Caco-2 (cell line): ENCODE measurements around the gene DIO3. TPM values are rescaled to one million over a fixed set of nuclear protein-coding genes. Genes with fewer than 3 reads are reported as not detected.

ENCODE experiments used
- BruUV-seq: library from RNA; stranded (reverse); fragments of 400-500 nt; replicated peaks from 2 replicates; lab custom pipeline; 2021; lab: Mats Ljungman, UMichigan
- CTCF ChIA-PET: fragments of 300-600 bp; sonication (Branson Sonifier 250); formaldehyde crosslinking; loops from one replicate; lab custom pipeline; 2022; ENCODE audit warnings: antibody characterized with exemption; lab: Charles Lee
- POLR2A ChIA-PET: fragments of 300-600 bp; sonication (Branson Sonifier 250); formaldehyde crosslinking; loops from one replicate; lab custom pipeline; 2022; ENCODE audit warnings: antibody characterized with exemption; lab: Charles Lee
- DNase-seq, 2 experiments: peaks; one replicate each; pipeline versions ENCODE4 v3.0.0 to v3.0.0-alpha.2; 2020 to 2022
- H3K27me3 ChIP-seq: replicated peaks from 2 replicates; pipeline ENCODE4 v1.6.0; 2011; ENCODE audit warnings: low read length; ENCODE audit not compliant: control insufficient read depth, insufficient read depth
- H3K36me3 ChIP-seq: 2 replicates; pipeline ENCODE4 v1.5.1; 2011; ENCODE audit warnings: low read length; ENCODE audit not compliant: control insufficient read depth, insufficient read depth
- H3K4me1 ChIP-seq: fragments of 250-450 bp; sonication (Bioruptor Pico); 2 replicates; pipeline ENCODE4 v1.5.1; 2020; ENCODE audit warnings: mild to moderate bottlenecking
- H3K4me3 ChIP-seq: 2 replicates; pipeline ENCODE4 v1.5.1; 2011; ENCODE audit warnings: low read depth, mild to moderate bottlenecking, control low read depth, low read length
- H3K9me3 ChIP-seq: fragments of 250-450 bp; sonication (Bioruptor Pico); 2 replicates; pipeline ENCODE4 v1.5.1; 2020; ENCODE audit warnings: mild to moderate bottlenecking, moderate library complexity
- H3K27ac Mint-ChIP-seq: one replicate; pipeline ENCODE4 v1.8.0; 2022; ENCODE audit warnings: mixed read lengths; ENCODE audit not compliant: unreplicated experiment
- H3K27me3 Mint-ChIP-seq: one replicate; pipeline ENCODE4 v1.8.0; 2022; ENCODE audit warnings: mixed read lengths; ENCODE audit not compliant: insufficient read depth, unreplicated experiment
- H3K36me3 Mint-ChIP-seq: one replicate; pipeline ENCODE4 v1.8.0; 2022; ENCODE audit warnings: mild to moderate bottlenecking, mixed read lengths; ENCODE audit not compliant: insufficient read depth, unreplicated experiment
- H3K4me1 Mint-ChIP-seq: one replicate; pipeline ENCODE4 v1.8.0; 2022; ENCODE audit warnings: low read depth, mixed read lengths; ENCODE audit not compliant: unreplicated experiment
- H3K4me3 Mint-ChIP-seq: one replicate; pipeline ENCODE4 v1.8.0; 2022; ENCODE audit warnings: mild to moderate bottlenecking, moderate library complexity, mixed read lengths; ENCODE audit not compliant: unreplicated experiment
- H3K9me3 Mint-ChIP-seq: one replicate; pipeline ENCODE4 v1.8.0; 2022; ENCODE audit warnings: mixed read lengths; ENCODE audit not compliant: unreplicated experiment
- intact Hi-C: fragments of 100-400 bp; cut with micrococcal nuclease; formaldehyde crosslinking; loops from one replicate; pipeline ENCODE4 v1.10.0; 2022; ENCODE audit not compliant: unreplicated experiment
- total RNA-seq: library from RNA; stranded (reverse); gene quantifications from 2 replicates; pipeline ENCODE4 v1.2.3, GENCODE V29; 2022
- TF ChIP-seq, protein P1 (sequence below), 2 experiments: fragments of 200-600 bp in 1 of 2; IDR thresholded peaks; 1 replicate in 1 of 2; 2 replicates in 1 of 2; pipeline versions ENCODE4 v1.5.1 to v1.8.0; 2011 to 2022; ENCODE audit warnings: antibody characterized with exemption in 1 of 2, control low read depth in 1 of 2, inconsistent platforms in 1 of 2, low read depth in 1 of 2, low read length in 1 of 2, mild to moderate bottlenecking in 1 of 2, moderate library complexity in 1 of 2; ENCODE audit not compliant: insufficient read depth in 1 of 2, severe bottlenecking in 1 of 2, unreplicated experiment in 1 of 2

DIO3 gene
- total RNA-seq, 1 experiment from 2014 or later: 0.41 TPM

GRCh38 chr14:101557811-101558738 lies 3.2 kb upstream of the DIO3 start:
- Histone ChIP-seq H3K4me1 (peaks cover 14% of the 10 kb centered on the region; the same call in 1 of the 2 replicates), H3K36me3 (no peaks in the 10 kb centered on the region; the same call in 1 of the 2 replicates), H3K9me3 (peaks cover 5% of the 10 kb centered on the region; the same call in 1 of the 2 replicates), H3K4me3 (no peak overlapping the region), H3K27me3 (peaks cover 3% of the 10 kb centered on the region; the same call in 1 of the 2 replicates)
- DNase-seq: peak in 1 of 2 experiments; percentile 23
- ChIA-PET POLR2A (no interaction called here), CTCF (no interaction called here)
- BruUV-seq: no TSS peak
- TF ChIP-seq, protein P1, sequence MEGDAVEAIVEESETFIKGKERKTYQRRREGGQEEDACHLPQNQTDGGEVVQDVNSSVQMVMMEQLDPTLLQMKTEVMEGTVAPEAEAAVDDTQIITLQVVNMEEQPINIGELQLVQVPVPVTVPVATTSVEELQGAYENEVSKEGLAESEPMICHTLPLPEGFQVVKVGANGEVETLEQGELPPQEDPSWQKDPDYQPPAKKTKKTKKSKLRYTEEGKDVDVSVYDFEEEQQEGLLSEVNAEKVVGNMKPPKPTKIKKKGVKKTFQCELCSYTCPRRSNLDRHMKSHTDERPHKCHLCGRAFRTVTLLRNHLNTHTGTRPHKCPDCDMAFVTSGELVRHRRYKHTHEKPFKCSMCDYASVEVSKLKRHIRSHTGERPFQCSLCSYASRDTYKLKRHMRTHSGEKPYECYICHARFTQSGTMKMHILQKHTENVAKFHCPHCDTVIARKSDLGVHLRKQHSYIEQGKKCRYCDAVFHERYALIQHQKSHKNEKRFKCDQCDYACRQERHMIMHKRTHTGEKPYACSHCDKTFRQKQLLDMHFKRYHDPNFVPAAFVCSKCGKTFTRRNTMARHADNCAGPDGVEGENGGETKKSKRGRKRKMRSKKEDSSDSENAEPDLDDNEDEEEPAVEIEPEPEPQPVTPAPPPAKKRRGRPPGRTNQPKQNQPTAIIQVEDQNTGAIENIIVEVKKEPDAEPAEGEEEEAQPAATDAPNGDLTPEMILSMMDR (IDR thresholded peaks at IDR 0.05; ENCODE audit: insufficient read depth in 1 of 2, low read depth in 1 of 2, low read length in 1 of 2, severe bottlenecking in 1 of 2, unreplicated experiment in 1 of 2): no peak
- Mint-ChIP-seq H3K4me1 (peaks cover 10% of the 10 kb centered on the region), H3K27ac (no peak overlapping the region), H3K36me3 (no peaks in the 10 kb centered on the region), H3K27me3 (peaks cover 13% of the 10 kb centered on the region), H3K9me3 (no peaks in the 10 kb centered on the region), H3K4me3 (peak overlapping the region; percentile 37)
- intact Hi-C loops: no loop called here

DNA sequence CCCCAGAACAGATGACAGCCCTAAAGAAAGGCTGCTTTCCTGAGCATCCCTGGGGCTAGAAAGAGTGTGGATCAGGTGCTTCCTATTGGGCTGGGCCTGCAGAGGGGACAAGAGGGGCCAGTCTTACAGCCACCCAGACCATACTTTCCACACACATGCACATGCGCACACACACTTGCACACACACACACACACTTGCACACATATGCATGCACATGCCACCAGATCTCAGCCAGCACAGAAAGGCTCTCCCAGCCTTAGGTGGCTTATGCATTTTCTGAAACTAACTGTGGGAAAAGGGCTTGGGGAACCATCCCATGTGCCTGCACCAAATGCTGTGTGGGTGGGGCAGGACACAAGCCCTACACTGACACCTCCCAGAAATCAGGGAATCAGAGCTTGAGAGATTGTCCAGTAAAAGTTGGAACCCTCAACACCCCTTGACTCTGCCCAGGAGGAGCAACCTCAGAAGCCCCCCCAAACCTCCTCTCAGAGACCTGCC lies 2.5 kb upstream of the DIO3 start:
- Mint-ChIP-seq H3K9me3 (no peaks in the 10 kb centered on the region), H3K27me3 (peaks cover 17% of the 10 kb centered on the region), H3K27ac (no peak overlapping the region), H3K4me1 (peaks cover 10% of the 10 kb centered on the region), H3K36me3 (no peaks in the 10 kb centered on the region), H3K4me3 (peak overlapping the region; percentile 37)
- ChIA-PET POLR2A (no interaction called here), CTCF (no interaction called here)
- no TSS peak for BruUV-seq
- TF ChIP-seq, protein P1 (IDR thresholded peaks at IDR 0.05; ENCODE audit: insufficient read depth in 1 of 2, low read depth in 1 of 2, low read length in 1 of 2, severe bottlenecking in 1 of 2, unreplicated experiment in 1 of 2): no peak
- Histone ChIP-seq H3K9me3 (peaks cover 5% of the 10 kb centered on the region; the same call in 1 of the 2 replicates), H3K27me3 (peaks cover 3% of the 10 kb centered on the region; the same call in 1 of the 2 replicates), H3K4me3 (no peak overlapping the region), H3K36me3 (no peaks in the 10 kb centered on the region; the same call in 1 of the 2 replicates), H3K4me1 (peaks cover 14% of the 10 kb centered on the region; the same call in 1 of the 2 replicates)
- intact Hi-C loops: no loop called here
- DNase-seq: peak in 1 of 2 experiments; percentile 13

DNA sequence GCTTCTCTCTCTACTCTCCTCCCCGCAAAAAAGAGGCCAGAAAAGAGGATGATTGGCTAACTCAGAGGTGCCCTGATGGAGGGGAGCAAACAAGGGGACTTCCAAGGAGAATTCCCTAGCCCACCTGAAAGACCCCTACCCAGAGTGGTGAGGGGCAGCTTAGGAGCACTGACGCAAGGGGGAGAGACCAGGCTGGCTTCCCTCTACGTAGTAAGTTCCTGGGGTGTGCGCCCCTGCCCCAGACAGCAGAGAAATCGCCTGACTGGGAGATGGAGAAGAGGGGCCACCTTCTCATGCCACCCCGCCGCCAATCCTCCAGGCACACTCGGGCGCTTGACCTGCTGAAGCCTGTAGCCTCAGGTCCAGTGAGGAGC lies 2.1 kb upstream of the DIO3 start:
- H3K27ac Mint-ChIP-seq: no peak overlapping the region
- Histone ChIP-seq H3K36me3 (no peaks in the 10 kb centered on the region; the same call in 1 of the 2 replicates), H3K9me3 (peaks cover 5% of the 10 kb centered on the region; the same call in 1 of the 2 replicates), H3K4me1 (peaks cover 14% of the 10 kb centered on the region; the same call in 1 of the 2 replicates), H3K27me3 (peaks cover 3% of the 10 kb centered on the region; the same call in 1 of the 2 replicates), H3K4me3 (peak overlapping the region; percentile 45)
- no peaks in the 10 kb centered on the region for H3K36me3 Mint-ChIP-seq
- H3K4me1 Mint-ChIP-seq: peaks cover 10% of the 10 kb centered on the region
- intact Hi-C loops: no loop called here
- no peak for DNase-seq
- H3K27me3 Mint-ChIP-seq: peaks cover 17% of the 10 kb centered on the region
- ChIA-PET CTCF (no interaction called here), POLR2A (no interaction called here)
- TF ChIP-seq, protein P1 (IDR thresholded peaks at IDR 0.05; ENCODE audit: insufficient read depth in 1 of 2, low read depth in 1 of 2, low read length in 1 of 2, severe bottlenecking in 1 of 2, unreplicated experiment in 1 of 2): no peak
- no peak overlapping the region for H3K4me3 Mint-ChIP-seq
- no peaks in the 10 kb centered on the region for H3K9me3 Mint-ChIP-seq
- BruUV-seq: no TSS peak
